Measurements from ENCODE around the gene PLA2G3.

DNA sequence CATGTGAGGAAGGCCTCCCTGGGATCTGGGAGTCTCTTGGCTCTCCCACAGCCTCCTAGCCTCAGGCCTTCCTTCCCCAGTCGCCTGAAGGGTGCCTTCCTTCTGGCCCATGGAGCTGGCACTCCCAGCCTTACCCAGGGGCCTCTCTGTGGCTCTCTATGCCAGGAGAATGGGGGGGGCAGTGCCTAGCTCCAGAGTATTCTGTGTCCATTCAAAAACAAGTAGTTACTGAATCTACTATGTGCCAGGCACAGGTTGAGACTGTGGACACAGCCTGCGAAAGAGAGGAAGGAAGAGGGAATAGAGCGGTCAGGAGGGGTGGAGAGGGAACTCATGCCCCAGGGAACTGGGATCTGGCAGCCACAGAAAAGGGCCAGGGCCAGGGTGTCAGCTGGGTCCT is 2.7 kb upstream of the PLA2G3 start:
- TF ChIP-seq, protein P1, sequence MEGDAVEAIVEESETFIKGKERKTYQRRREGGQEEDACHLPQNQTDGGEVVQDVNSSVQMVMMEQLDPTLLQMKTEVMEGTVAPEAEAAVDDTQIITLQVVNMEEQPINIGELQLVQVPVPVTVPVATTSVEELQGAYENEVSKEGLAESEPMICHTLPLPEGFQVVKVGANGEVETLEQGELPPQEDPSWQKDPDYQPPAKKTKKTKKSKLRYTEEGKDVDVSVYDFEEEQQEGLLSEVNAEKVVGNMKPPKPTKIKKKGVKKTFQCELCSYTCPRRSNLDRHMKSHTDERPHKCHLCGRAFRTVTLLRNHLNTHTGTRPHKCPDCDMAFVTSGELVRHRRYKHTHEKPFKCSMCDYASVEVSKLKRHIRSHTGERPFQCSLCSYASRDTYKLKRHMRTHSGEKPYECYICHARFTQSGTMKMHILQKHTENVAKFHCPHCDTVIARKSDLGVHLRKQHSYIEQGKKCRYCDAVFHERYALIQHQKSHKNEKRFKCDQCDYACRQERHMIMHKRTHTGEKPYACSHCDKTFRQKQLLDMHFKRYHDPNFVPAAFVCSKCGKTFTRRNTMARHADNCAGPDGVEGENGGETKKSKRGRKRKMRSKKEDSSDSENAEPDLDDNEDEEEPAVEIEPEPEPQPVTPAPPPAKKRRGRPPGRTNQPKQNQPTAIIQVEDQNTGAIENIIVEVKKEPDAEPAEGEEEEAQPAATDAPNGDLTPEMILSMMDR (IDR thresholded peaks at IDR 0.05), result no peak
- TF ChIP-seq ZFX (IDR thresholded peaks at IDR 0.05; ENCODE audit: borderline replicate concordance), result no peak

All from 22Rv1 (cell line).